ENCODE measurements around the gene DIP2A.

GRCh38 chr21:46411236-46411635 is 47.5 kb upstream of the DIP2A start:
- no peak for TF ChIP-seq EZH2phosphoT487 (conservative IDR thresholded peaks at IDR 0.05; ENCODE audit: low read length)
- TF ChIP-seq, protein P1, sequence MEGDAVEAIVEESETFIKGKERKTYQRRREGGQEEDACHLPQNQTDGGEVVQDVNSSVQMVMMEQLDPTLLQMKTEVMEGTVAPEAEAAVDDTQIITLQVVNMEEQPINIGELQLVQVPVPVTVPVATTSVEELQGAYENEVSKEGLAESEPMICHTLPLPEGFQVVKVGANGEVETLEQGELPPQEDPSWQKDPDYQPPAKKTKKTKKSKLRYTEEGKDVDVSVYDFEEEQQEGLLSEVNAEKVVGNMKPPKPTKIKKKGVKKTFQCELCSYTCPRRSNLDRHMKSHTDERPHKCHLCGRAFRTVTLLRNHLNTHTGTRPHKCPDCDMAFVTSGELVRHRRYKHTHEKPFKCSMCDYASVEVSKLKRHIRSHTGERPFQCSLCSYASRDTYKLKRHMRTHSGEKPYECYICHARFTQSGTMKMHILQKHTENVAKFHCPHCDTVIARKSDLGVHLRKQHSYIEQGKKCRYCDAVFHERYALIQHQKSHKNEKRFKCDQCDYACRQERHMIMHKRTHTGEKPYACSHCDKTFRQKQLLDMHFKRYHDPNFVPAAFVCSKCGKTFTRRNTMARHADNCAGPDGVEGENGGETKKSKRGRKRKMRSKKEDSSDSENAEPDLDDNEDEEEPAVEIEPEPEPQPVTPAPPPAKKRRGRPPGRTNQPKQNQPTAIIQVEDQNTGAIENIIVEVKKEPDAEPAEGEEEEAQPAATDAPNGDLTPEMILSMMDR (IDR thresholded peaks at IDR 0.05; ENCODE audit: insufficient read depth, low read length, poor library complexity, severe bottlenecking), result no peak

All from SU-DHL-6 (cell line).